Caco-2 (cell line): Measurements from ENCODE around the gene PLCE1. TPM values are rescaled to one million over a fixed set of nuclear protein-coding genes. Genes with fewer than 3 reads are reported as not detected.

Experiments
- BruUV-seq: library from RNA; stranded (reverse); fragments of 400-500 nt; replicated peaks from 2 replicates; lab custom pipeline; 2021; lab: Mats Ljungman, UMichigan
- CTCF ChIA-PET: fragments of 300-600 bp; sonication (Branson Sonifier 250); formaldehyde crosslinking; loops from one replicate; lab custom pipeline; 2022; ENCODE audit warnings: antibody characterized with exemption; lab: Charles Lee
- POLR2A ChIA-PET: fragments of 300-600 bp; sonication (Branson Sonifier 250); formaldehyde crosslinking; loops from one replicate; lab custom pipeline; 2022; ENCODE audit warnings: antibody characterized with exemption; lab: Charles Lee
- DNase-seq, 2 experiments: peaks; one replicate each; pipeline versions ENCODE4 v3.0.0 to v3.0.0-alpha.2; 2020 to 2022
- H3K27me3 ChIP-seq: replicated peaks from 2 replicates; pipeline ENCODE4 v1.6.0; 2011; ENCODE audit warnings: low read length; ENCODE audit not compliant: control insufficient read depth, insufficient read depth
- H3K36me3 ChIP-seq: 2 replicates; pipeline ENCODE4 v1.5.1; 2011; ENCODE audit warnings: low read length; ENCODE audit not compliant: control insufficient read depth, insufficient read depth
- H3K4me1 ChIP-seq: fragments of 250-450 bp; sonication (Bioruptor Pico); 2 replicates; pipeline ENCODE4 v1.5.1; 2020; ENCODE audit warnings: mild to moderate bottlenecking
- H3K4me3 ChIP-seq: 2 replicates; pipeline ENCODE4 v1.5.1; 2011; ENCODE audit warnings: low read depth, mild to moderate bottlenecking, control low read depth, low read length
- H3K9me3 ChIP-seq: fragments of 250-450 bp; sonication (Bioruptor Pico); 2 replicates; pipeline ENCODE4 v1.5.1; 2020; ENCODE audit warnings: mild to moderate bottlenecking, moderate library complexity
- H3K27ac Mint-ChIP-seq: one replicate; pipeline ENCODE4 v1.8.0; 2022; ENCODE audit warnings: mixed read lengths; ENCODE audit not compliant: unreplicated experiment
- H3K27me3 Mint-ChIP-seq: one replicate; pipeline ENCODE4 v1.8.0; 2022; ENCODE audit warnings: mixed read lengths; ENCODE audit not compliant: insufficient read depth, unreplicated experiment
- H3K36me3 Mint-ChIP-seq: one replicate; pipeline ENCODE4 v1.8.0; 2022; ENCODE audit warnings: mild to moderate bottlenecking, mixed read lengths; ENCODE audit not compliant: insufficient read depth, unreplicated experiment
- H3K4me1 Mint-ChIP-seq: one replicate; pipeline ENCODE4 v1.8.0; 2022; ENCODE audit warnings: low read depth, mixed read lengths; ENCODE audit not compliant: unreplicated experiment
- H3K4me3 Mint-ChIP-seq: one replicate; pipeline ENCODE4 v1.8.0; 2022; ENCODE audit warnings: mild to moderate bottlenecking, moderate library complexity, mixed read lengths; ENCODE audit not compliant: unreplicated experiment
- H3K9me3 Mint-ChIP-seq: one replicate; pipeline ENCODE4 v1.8.0; 2022; ENCODE audit warnings: mixed read lengths; ENCODE audit not compliant: unreplicated experiment
- CTCF ChIP-seq, 2 experiments: fragments of 200-600 bp in 1 of 2; IDR thresholded peaks; 1 replicate in 1 of 2; 2 replicates in 1 of 2; pipeline versions ENCODE4 v1.5.1 to v1.8.0; 2011 to 2022; ENCODE audit warnings: antibody characterized with exemption in 1 of 2, control low read depth in 1 of 2, inconsistent platforms in 1 of 2, low read depth in 1 of 2, low read length in 1 of 2, mild to moderate bottlenecking in 1 of 2, moderate library complexity in 1 of 2; ENCODE audit not compliant: insufficient read depth in 1 of 2, severe bottlenecking in 1 of 2, unreplicated experiment in 1 of 2
- intact Hi-C: fragments of 100-400 bp; cut with micrococcal nuclease; formaldehyde crosslinking; loops from one replicate; pipeline ENCODE4 v1.10.0; 2022; ENCODE audit not compliant: unreplicated experiment
- total RNA-seq: library from RNA; stranded (reverse); gene quantifications from 2 replicates; pipeline ENCODE4 v1.2.3, GENCODE V29; 2022

The PLCE1 gene
- total RNA-seq, 1 experiment from 2014 or later = 12.8 TPM

- Mint-ChIP-seq H3K9me3 (peaks cover 12% of the 10 kb centered on the region), H3K4me1 (no peaks in the 10 kb centered on the region), H3K4me3 (no peak overlapping the region), H3K27ac (no peak overlapping the region), H3K27me3 (no peaks in the 10 kb centered on the region), H3K36me3 (peaks cover 10% of the 10 kb centered on the region)
- Histone ChIP-seq H3K4me3 (no peak overlapping the region), H3K4me1 (peaks cover 8% of the 10 kb centered on the region; the same call in 1 of the 2 replicates), H3K9me3 (no peaks in the 10 kb centered on the region), H3K27me3 (no peaks in the 10 kb centered on the region), H3K36me3 (no peaks in the 10 kb centered on the region)
- no TSS peak for BruUV-seq
- intact Hi-C loops = no loop called here
- DNase-seq = no peak
- ChIA-PET CTCF (no interaction called here), POLR2A (no interaction called here)
- no peak for TF ChIP-seq CTCF (IDR thresholded peaks at IDR 0.05; ENCODE audit: insufficient read depth in 1 of 2, low read depth in 1 of 2, low read length in 1 of 2, severe bottlenecking in 1 of 2, unreplicated experiment in 1 of 2)
Observed at GRCh38 chr10:94035982-94036765, 42.4 kb downstream of the PLCE1 start.

GRCh38 chr10:94036766-94037033 lies 43.0 kb downstream of the PLCE1 start:
- no peaks in the 10 kb centered on the region for H3K27me3 Mint-ChIP-seq

GRCh38 chr10:94037286-94037685 lies 43.6 kb downstream of the PLCE1 start:
- no peaks in the 10 kb centered on the region for H3K9me3 ChIP-seq
- Mint-ChIP-seq H3K27ac (no peak overlapping the region), H3K36me3 (no peaks in the 10 kb centered on the region), H3K27me3 (no peaks in the 10 kb centered on the region), H3K4me1 (no peaks in the 10 kb centered on the region), H3K4me3 (no peak overlapping the region), H3K9me3 (peaks cover under 1% of the 10 kb centered on the region)
- H3K4me1 ChIP-seq = peaks cover 11% of the 10 kb centered on the region
- DNase-seq = no peak
- intact Hi-C loops = no loop called here
- TF ChIP-seq CTCF (IDR thresholded peaks at IDR 0.05; ENCODE audit: insufficient read depth in 1 of 2, low read depth in 1 of 2, low read length in 1 of 2, severe bottlenecking in 1 of 2, unreplicated experiment in 1 of 2) = no peak
- BruUV-seq = no TSS peak
- ChIA-PET POLR2A (no interaction called here), CTCF (interaction anchor here (0.6 kb wide), 1 partner anchor 118 kb away, joined by 3 read pairs; no protein-coding TSS in a partner anchor)
- no peaks in the 10 kb centered on the region for H3K36me3 ChIP-seq
- H3K27me3 ChIP-seq = no peaks in the 10 kb centered on the region
- H3K4me3 ChIP-seq = no peak overlapping the region

More at GRCh38 chr10:94036766-94037033, 43.0 kb downstream of the PLCE1 start:
- DNase-seq = no peak
- no peaks in the 10 kb centered on the region for H3K36me3 ChIP-seq
- no peak overlapping the region for H3K4me3 ChIP-seq
- ChIA-PET CTCF (no interaction called here), POLR2A (no interaction called here)
- H3K27me3 ChIP-seq = no peaks in the 10 kb centered on the region
- no peak for TF ChIP-seq CTCF (IDR thresholded peaks at IDR 0.05; ENCODE audit: insufficient read depth in 1 of 2, low read depth in 1 of 2, low read length in 1 of 2, severe bottlenecking in 1 of 2, unreplicated experiment in 1 of 2)
- Mint-ChIP-seq H3K4me1 (no peaks in the 10 kb centered on the region), H3K36me3 (peaks cover 4% of the 10 kb centered on the region), H3K4me3 (no peak overlapping the region), H3K27ac (no peak overlapping the region), H3K9me3 (peaks cover 7% of the 10 kb centered on the region)
- no TSS peak for BruUV-seq
- intact Hi-C loops = no loop called here
- no peaks in the 10 kb centered on the region for H3K9me3 ChIP-seq
- H3K4me1 ChIP-seq = peaks cover 8% of the 10 kb centered on the region; the same call in 1 of the 2 replicates
